Fibroblast of lung (primary cell): Measurements from ENCODE around the gene GFOD2.

Experiments
- CTCF ChIP-seq, 2 donors: IDR thresholded peaks in 1 of 2; conservative IDR thresholded peaks in 1 of 2; 1 replicate in 1 of 2; 2 replicates in 1 of 2; pipeline ENCODE4 v1.5.1; 2011 to 2012; ENCODE audit warnings: low read length in 2 of 2, control low read depth in 1 of 2, inconsistent platforms in 1 of 2, low read depth in 1 of 2, mild to moderate bottlenecking in 1 of 2
- EZH2 ChIP-seq: IDR thresholded peaks from 2 replicates; pipeline ENCODE4 v1.5.1; 2012; ENCODE audit warnings: low read length, control low read depth, mild to moderate bottlenecking; ENCODE audit errors: missing control alignments

- TF ChIP-seq EZH2 (no peak), CTCF (conservative IDR thresholded peaks at IDR 0.05 in 1 of 2, IDR thresholded peaks at IDR 0.05 in 1 of 2; ENCODE audit: low read depth in 1 of 2, low read length in 2 of 2) (no peak)
Observed at GRCh38 chr16:67663877-67664222, 55.3 kb downstream of the GFOD2 start.
